Stimulated activated CD8-positive, alpha-beta memory T cell treated with anti-CD3 and anti-CD28 coated beads, Interleukin-4, amount 100 ng/mL, for 24 hours (primary cell): ENCODE measurements around the gene WNT9A.

Source experiments
- DNase-seq: peaks from one replicate; pipeline ENCODE4 v3.0.0-alpha.2; 2020; ENCODE audit warnings: low read depth

WNT9A gene

GRCh38 chr1:227941509-227942020 lies 6.2 kb downstream of the WNT9A start:
- no peak for DNase-seq

- DNase-seq = no peak
Measured at GRCh38 chr1:227940791-227941241, 6.9 kb downstream of the WNT9A start.

GRCh38 chr1:227939791-227940771 lies 7.7 kb downstream of the WNT9A start:
- no peak for DNase-seq

GRCh38 chr1:227938911-227939790 lies 8.6 kb downstream of the WNT9A start:
- DNase-seq = no peak

- DNase-seq = no peak
Measured at GRCh38 chr1:227938276-227938675, 9.5 kb downstream of the WNT9A start.

GRCh38 chr1:227937838-227938145 lies 9.9 kb downstream of the WNT9A start:
- no peak for DNase-seq

GRCh38 chr1:227937031-227937837 lies 10.5 kb downstream of the WNT9A start:
- no peak for DNase-seq

- DNase-seq = no peak
Measured at GRCh38 chr1:227935826-227936225, 11.9 kb downstream of the WNT9A start.

GRCh38 chr1:227934476-227935313 lies 13.0 kb downstream of the WNT9A start:
- peak; percentile 24 for DNase-seq

- no peak for DNase-seq
Measured at GRCh38 chr1:227929751-227930472, 17.8 kb downstream of the WNT9A start.

GRCh38 chr1:227928811-227929375 lies 18.8 kb downstream of the WNT9A start:
- DNase-seq = no peak

GRCh38 chr1:227927971-227928741 lies 19.6 kb downstream of the WNT9A start:
- no peak for DNase-seq

GRCh38 chr1:227926896-227927885 lies 20.5 kb downstream of the WNT9A start:
- no peak for DNase-seq

GRCh38 chr1:227926216-227926791 lies 21.4 kb downstream of the WNT9A start:
- no peak for DNase-seq

- DNase-seq = no peak
Measured at GRCh38 chr1:227925582-227926198, 22.0 kb downstream of the WNT9A start.

- DNase-seq = no peak
Measured at GRCh38 chr1:227924833-227925574, 22.7 kb downstream of the WNT9A start.
